NCI-H2196 (cell line): Measurements from ENCODE around the gene CCDC33.

Source experiments
- DNase-seq: peaks from one replicate; lab custom pipeline; 2025; ENCODE audit not compliant: unreplicated experiment; lab: John Stamatoyannopoulos, UW

The CCDC33 gene

GRCh38 chr15:74311734-74312444 lies 75.8 kb downstream of the CCDC33 start:
- DNase-seq = peak; percentile 9

- DNase-seq = peak; percentile 80
Observed at GRCh38 chr15:74312445-74313007, 76.4 kb downstream of the CCDC33 start.

GRCh38 chr15:74313889-74314288 lies 77.8 kb downstream of the CCDC33 start:
- DNase-seq = no peak

GRCh38 chr15:74314795-74315438 lies 78.8 kb downstream of the CCDC33 start:
- peak; percentile 44 for DNase-seq

- DNase-seq = no peak
Observed at GRCh38 chr15:74315626-74316025, 79.5 kb downstream of the CCDC33 start.

GRCh38 chr15:74316141-74316540 lies 80.0 kb downstream of the CCDC33 start:
- no peak for DNase-seq

DNA sequence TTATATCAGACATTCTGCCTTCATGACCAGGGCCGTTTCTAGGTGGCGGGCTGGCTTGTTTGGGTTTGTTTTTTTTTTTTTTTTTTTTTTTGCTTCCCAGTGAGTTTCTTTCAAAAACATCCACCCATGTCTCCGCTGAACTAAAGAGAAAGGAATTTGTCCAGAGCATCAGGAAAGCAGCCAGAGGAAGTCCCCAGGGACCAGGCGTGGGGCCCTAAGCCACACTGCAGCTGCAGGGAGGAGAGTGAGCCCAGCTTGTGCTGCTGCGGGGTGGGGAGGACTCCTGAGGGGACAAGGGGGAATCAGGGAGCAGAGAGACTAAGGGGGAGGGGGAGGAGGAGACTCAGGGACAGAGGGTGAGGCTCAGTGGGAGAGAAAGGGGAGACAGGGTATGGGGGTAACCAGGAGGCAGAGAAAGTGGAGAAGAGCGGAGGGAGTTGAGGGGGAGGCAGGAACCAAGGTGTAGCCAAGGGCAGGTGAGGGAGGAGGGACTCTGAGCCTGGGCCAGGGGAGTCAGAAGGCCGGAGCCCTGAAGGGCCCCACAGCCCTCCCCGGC lies 81.8 kb downstream of the CCDC33 start:
- DNase-seq = no peak

DNA sequence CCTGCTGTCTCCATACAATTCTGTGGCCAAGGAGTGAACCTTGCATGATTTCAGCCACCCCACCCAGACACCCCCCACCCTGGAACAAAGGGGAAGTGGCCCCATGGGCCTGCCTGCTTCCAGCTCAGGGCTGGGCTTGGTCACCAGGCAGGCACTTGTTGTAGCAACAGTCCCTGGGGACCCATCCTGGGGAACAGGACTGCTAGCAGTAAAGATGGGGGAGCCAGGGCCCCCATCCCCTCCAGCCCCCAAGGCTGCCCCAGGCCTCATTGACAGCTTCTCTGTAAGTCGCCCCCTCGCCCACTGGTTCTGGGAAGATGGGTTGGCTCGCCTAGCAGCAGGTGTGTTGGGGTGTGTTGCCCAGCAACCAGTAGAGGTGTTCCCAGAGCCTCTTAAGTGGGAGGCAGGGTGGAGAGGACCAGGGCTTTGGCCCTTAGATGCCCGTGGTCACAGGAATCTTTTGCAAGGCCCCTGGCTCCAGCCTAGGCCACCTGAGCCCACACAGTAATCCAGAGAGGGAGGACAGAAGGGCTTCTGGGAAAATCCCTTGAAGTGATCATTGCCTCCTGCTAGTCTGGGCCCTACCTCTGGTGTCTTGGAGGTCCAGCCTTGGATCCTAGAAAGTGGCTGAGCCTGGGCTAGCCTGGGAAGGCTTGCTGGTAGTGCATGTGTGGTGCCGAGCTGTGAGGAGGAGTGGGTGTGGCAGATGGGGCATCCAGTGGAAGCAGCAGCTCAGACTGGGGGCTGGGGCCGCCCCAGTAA lies 82.4 kb downstream of the CCDC33 start:
- DNase-seq = peak; percentile 66

GRCh38 chr15:74319138-74319460 lies 83.0 kb downstream of the CCDC33 start:
- no peak for DNase-seq

DNA sequence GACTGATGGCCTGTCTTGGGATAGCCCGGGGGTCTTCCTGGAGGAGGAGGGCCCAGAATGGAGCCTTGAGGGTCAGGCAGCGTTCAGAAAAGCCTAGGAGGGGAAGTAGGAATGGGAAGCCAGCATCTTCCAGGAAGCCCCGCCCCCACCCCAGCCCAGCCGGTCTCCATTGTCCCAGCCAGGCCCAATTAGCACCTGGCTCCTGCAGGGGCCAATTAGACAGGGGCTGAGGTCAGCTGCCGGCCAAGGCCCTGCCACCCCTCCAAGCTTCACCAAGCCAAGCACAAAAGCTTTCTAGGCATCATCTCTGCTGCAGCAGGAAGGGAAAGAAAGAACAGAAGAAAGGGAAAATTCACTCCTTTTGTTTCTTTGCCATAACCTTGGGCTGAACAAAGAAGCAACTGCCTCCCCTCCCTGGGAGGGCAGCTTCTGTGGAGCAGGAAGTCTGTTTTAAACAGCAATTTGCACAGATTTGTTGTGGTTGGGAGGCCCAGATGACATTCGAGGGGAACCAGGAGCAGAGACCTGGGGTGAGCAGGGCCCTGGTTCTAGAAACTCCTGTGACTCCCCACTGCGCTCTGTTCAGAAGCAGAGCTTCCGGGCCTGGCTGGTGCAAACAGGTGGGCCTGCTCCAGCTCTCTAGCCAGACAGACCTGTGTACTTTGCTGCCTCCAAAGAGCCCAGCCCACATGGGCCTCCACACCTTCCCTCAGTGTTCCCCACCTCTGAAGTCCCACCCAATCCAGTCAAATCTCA lies 83.6 kb downstream of the CCDC33 start:
- peak; percentile 57 for DNase-seq

DNA sequence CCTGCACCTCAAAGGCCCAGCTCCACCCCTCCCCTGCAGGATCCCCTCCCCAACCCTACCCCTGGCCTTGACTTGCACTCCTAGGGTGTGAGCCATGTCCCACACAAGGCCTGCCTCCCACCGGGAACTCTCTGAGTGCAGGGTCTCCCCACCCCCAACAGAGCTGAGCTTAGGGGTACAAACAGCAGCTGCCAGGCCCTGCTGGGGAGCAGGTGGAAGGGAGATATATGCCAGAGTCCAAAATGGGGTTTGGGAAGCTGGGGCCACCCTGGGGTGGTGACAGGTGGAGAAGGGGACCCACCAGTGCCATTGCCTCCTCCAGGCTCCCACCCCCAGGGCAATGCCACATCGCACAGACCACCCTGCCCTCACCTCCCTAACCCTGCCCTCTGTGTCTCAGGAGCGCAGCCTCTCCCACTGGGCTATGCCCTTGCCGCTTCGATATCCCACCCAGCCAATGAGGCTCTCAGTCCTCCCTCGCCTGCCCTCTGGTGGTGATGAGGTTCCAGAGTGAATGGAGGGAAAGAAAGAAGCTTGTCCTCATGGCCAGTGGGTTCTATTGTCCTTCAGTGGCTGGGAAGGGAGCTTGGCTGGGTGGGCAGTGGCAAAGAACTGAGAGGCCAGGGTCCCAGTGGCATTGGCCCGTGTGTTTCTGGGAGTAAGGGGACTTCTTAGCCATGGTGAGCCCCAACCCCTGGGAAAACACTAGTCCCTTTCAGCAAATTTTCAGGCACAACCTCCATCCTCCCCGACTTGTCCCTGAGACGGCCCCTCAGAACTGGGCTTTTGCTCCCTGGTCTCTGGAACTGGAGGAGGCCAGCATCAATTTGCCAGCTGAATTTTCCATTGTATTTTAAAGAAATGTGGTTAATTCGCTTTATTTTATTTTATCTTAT lies 84.5 kb downstream of the CCDC33 start:
- DNase-seq = peak; percentile 22

DNA sequence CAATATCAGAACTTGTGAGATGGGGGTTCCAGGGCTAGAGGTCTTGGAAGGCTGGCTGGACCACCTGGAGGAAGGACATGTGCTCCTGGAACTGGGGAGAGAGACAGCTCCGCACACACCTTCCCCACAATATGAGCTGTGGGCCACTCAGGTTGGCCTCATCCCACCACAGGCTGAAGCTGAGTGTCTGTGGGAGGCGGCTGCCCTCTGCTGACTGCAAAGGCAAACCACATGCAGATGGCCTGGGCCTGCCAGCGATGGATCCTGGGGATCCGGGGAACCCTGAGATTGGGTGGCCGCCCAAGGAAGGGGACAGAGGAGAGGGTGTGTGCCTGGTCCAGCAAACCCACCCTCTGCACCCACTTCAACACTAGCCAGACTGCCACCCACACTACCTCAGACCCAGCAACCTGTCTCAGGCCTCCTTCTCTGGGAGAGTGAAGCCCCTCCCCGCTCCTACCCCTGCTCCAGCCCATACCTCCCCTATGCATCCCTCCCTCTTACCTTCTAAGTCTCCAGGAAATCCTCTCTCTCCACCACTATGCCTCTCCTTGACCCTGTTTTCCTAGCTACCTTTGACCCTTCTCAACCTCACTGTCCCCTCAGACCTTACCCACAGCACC lies 86.5 kb downstream of the CCDC33 start:
- peak; percentile 35 for DNase-seq

DNA sequence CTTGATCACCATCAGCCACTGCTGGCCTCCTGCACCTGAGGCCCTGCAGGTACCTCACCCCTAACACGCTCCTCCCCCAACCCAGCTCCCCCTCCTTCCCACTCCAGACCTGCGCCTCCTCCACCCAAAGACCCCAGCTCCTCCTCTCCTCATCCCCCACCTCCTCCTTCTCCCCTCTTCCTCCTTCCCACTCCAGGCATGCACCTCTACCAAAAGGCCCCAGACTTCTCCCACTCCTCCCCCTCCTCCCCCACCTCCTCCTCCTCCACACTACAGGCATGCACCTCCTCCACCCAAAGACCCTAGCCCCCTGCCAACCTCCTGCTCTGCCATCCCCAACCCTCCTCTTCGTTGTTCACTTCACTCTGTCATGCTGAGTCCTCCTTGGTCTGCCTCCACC lies 88.6 kb downstream of the CCDC33 start:
- DNase-seq = no peak

DNA sequence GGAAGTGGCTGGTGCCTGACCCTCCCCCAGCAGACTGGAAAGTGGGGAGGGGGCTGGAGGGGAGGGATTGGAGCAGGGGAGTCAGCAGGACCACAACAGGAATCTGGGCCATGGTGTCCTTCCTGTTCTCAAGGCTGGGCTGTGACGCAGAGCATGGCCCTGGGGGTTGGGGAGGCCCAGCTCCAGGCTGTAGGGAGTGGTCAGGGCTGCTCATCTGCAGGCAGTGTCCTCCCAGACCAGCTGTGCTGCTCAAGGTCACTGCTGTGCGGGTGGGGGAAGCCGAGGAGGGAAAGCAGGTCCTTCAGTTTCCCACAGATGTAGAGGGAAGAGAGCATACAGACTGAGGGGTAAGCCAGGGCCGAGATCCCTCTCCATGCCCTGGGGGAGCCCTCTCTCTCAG lies 90.6 kb downstream of the CCDC33 start:
- no peak for DNase-seq

DNA sequence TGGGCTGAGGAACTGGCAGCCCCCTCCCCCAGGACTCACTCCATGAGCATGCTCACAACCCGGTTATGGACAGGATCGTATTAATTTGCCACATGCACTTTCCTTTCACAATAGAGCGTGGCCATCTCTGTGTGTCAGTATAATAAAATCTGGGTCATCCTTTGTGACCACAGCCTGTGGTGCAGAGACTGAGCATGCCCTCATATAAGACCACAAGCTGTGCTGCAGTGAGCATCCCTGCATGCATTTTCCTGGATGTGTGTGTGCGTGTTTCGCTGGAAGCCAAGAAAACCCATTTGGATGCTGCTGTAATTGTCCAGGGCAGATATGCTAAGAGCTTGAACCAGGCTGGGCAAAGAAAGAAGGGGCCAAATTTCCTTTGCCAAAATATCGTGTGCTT lies 91.6 kb downstream of the CCDC33 start:
- no peak for DNase-seq

DNA sequence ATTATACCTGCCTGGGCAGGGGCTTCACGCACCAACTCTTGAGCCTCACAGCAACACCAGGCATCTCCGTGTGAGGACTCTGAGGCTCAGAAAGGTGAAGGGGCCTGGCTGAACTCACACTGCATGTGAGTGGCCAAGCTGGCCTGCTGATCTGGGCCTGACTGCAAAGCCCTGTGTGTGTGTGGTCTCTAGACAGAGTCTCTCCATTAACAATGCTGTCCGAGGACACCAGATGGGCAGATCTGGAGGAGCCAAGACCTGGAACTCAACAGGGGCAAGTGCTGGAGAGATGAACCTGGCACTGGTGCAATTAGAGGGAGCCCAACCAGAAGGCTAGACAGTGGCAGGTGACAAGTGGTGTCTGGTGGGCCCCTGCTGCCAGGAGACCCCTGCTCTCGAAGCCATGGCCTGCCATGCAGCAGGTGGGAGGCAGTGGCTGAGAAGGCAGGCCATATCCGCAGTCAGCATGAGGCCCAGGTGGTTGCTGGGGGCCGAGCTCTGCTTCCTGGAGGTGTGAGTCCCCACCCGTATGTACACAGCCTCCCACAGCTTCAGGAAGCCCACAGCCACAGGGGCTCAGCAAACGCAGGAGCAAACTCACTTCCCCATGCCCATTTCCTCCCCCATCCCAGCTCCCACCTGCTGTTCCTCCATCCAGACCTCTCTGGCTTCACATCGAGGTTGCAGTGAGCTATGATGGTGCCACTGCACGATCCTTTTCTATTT lies 92.4 kb downstream of the CCDC33 start:
- no peak for DNase-seq

DNA sequence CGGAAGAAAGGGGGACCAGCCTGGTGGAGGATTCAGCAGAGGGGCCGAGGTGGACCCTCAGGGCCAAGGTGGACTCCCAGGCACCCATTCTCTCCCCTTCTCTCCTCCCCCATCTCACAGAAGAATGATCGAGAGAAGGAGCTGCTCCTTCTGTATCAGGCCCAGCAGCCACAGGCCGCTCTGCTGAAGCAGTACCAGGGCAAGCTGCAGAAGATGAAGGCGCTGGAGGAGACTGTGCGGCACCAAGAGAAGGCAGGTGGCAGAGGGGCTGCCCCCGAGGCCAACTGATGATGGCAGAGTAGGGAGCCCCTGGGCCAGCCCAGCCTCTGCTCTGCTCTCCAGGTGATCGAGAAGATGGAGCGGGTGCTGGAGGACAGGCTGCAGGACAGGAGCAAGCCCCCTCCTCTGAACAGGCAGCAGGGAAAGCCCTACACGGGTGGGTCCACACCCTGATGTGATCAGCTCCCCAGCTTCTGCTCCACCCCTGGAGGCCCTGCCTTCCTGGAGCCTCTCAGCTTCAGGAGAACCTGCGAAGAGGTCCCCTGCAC lies 94.8 kb downstream of the CCDC33 start:
- no peak for DNase-seq

- DNase-seq = no peak
Observed at GRCh38 chr15:74332011-74332410, 95.9 kb downstream of the CCDC33 start.
